HCT116 (cell line): Measurements from ENCODE around the gene JCAD. TPM values are rescaled to one million over a fixed set of nuclear protein-coding genes. Genes with fewer than 3 reads are reported as not detected.

ENCODE experiments used
- ATAC-seq: fragments of 200-7000 bp; cut with Tn5 transposase; 2 replicates; pipeline ENCODE4 v1.9.1; 2020; ENCODE audit warnings: mild to moderate bottlenecking, moderate library complexity
- BruUV-seq: library from RNA; stranded (reverse); fragments of 400-500 nt; replicated peaks from 2 replicates; lab custom pipeline; 2021; lab: Mats Ljungman, UMichigan
- CTCF ChIA-PET: fragments of 300-600 bp; sonication (Branson Sonifier 250); formaldehyde crosslinking; loops from one replicate; lab custom pipeline; 2021; ENCODE audit warnings: antibody characterized with exemption; lab: Charles Lee
- POLR2A ChIA-PET: fragments of 300-600, 350-600 bp; sonication (Branson Sonifier 250); formaldehyde crosslinking; loops from one replicate; lab custom pipeline; 2021; ENCODE audit warnings: antibody characterized with exemption; lab: Charles Lee
- RAD21 ChIA-PET, 2 experiments: fragments of 300-600 bp; sonication (Branson Sonifier 250); formaldehyde crosslinking; loops; one replicate each; lab custom pipeline; 2023; ENCODE audit warnings: low total read pairs in 2 of 2; ENCODE audit not compliant: uncharacterized antibody in 2 of 2, unreplicated experiment in 2 of 2, low non-redundant PET in 1 of 2; lab: Charles Lee
- DNase-seq: peaks from one replicate; pipeline ENCODE4 v3.0.0-alpha.2; 2010; ENCODE audit warnings: low read depth, low spot score
- H2AFZ ChIP-seq: fragments of 200-600 bp; shearing (Covaris generic), sonication (generic); 2 replicates; pipeline ENCODE4 v1.6.1; 2017; ENCODE audit warnings: low read depth, mixed run types, mixed read lengths, antibody characterized with exemption, low read length; ENCODE audit not compliant: poor library complexity, severe bottlenecking
- H3K27ac ChIP-seq: 2 replicates; pipeline ENCODE4 v1.5.1; 2012; ENCODE audit warnings: low read depth, low read length
- H3K27me3 ChIP-seq: fragments of 200-600 bp; sonication (generic); 2 replicates; pipeline ENCODE4 v1.6.1; 2016; ENCODE audit warnings: mixed run types, low read length, mixed read lengths; ENCODE audit not compliant: insufficient read depth
- H3K36me3 ChIP-seq, 2 experiments: fragments of 200-500 bp in 1 of 2; fragments of 200-600 bp in 1 of 2; sonication (Bioruptor generic) in 1 of 2; sonication (generic) in 1 of 2; 2 replicates each; pipeline versions ENCODE4 v1.5.1 to v1.6.1; 2014 to 2016; ENCODE audit warnings: low read length in 2 of 2, inconsistent platforms in 1 of 2, mixed read lengths in 1 of 2, mixed run types in 1 of 2; ENCODE audit not compliant: insufficient read depth in 2 of 2, control insufficient read depth in 1 of 2
- H3K4me1 ChIP-seq, 2 experiments: fragments of 200-600 bp in 1 of 2; sonication (generic) in 1 of 2; 2 replicates each; pipeline versions ENCODE4 v1.5.1 to v1.6.1; 2012 to 2017; ENCODE audit warnings: low read length in 2 of 2, inconsistent platforms in 1 of 2, mild to moderate bottlenecking in 1 of 2, mixed read lengths in 1 of 2, mixed run types in 1 of 2, moderate library complexity in 1 of 2; ENCODE audit not compliant: insufficient read depth in 2 of 2, control insufficient read depth in 1 of 2
- H3K4me2 ChIP-seq: fragments of 200-600 bp; sonication (generic); 2 replicates; pipeline ENCODE4 v1.6.1; 2017; ENCODE audit warnings: mixed run types, low read length, mixed read lengths
- H3K4me3 ChIP-seq, 2 experiments: fragments of 200-600 bp in 1 of 2; sonication (generic) in 1 of 2; replicated peaks in 1 of 2; 2 replicates each; pipeline ENCODE4 v1.5.1; 2011 to 2016; ENCODE audit warnings: low read length in 2 of 2, control low read depth in 1 of 2, low read depth in 1 of 2, mild to moderate bottlenecking in 1 of 2, mixed read lengths in 1 of 2, mixed run types in 1 of 2
- H3K79me2 ChIP-seq: fragments of 200-600 bp; sonication (generic); 2 replicates; pipeline ENCODE4 v1.6.1; 2017; ENCODE audit warnings: mild to moderate bottlenecking, mixed run types, low read length, moderate library complexity, mixed read lengths; ENCODE audit not compliant: insufficient read depth
- H3K9ac ChIP-seq: fragments of 200-600 bp; sonication (generic); 2 replicates; pipeline ENCODE4 v1.6.1; 2016; ENCODE audit warnings: low read length, mixed read lengths
- H3K9me2 ChIP-seq: fragments of 200-600 bp; sonication (generic), shearing (Covaris generic); 2 replicates; pipeline ENCODE4 v1.6.1; 2017; ENCODE audit warnings: mixed run types, mild to moderate bottlenecking, moderate library complexity; ENCODE audit not compliant: insufficient read depth
- H3K9me3 ChIP-seq, 2 experiments: fragments of 200-500 bp in 1 of 2; fragments of 200-600 bp in 1 of 2; sonication (Bioruptor generic) in 1 of 2; sonication (generic) in 1 of 2; 2 replicates each; pipeline ENCODE4 v1.6.1; 2014 to 2017; ENCODE audit warnings: low read length in 2 of 2, mixed read lengths in 2 of 2, inconsistent platforms in 1 of 2, low read depth in 1 of 2, mild to moderate bottlenecking in 1 of 2, mixed run types in 1 of 2, moderate library complexity in 1 of 2; ENCODE audit not compliant: control insufficient read depth in 1 of 2, insufficient read depth in 1 of 2
- H4K20me1 ChIP-seq: fragments of 200-600 bp; sonication (generic), shearing (Covaris generic); 2 replicates; pipeline ENCODE4 v1.6.1; 2017; ENCODE audit warnings: mixed run types, mild to moderate bottlenecking, moderate library complexity; ENCODE audit not compliant: insufficient read depth
- ATF3 ChIP-seq: IDR thresholded peaks from 2 replicates; pipeline ENCODE4 v1.6.1; 2012
- CBX3 ChIP-seq: IDR thresholded peaks from 2 replicates; pipeline ENCODE4 v1.6.1; 2012; ENCODE audit warnings: low read depth
- CEBPB ChIP-seq: IDR thresholded peaks from 2 replicates; pipeline ENCODE4 v1.6.1; 2012; ENCODE audit warnings: low read depth
- EZH2 ChIP-seq: fragments of 200-600 bp; sonication (generic); IDR thresholded peaks from 2 replicates; pipeline ENCODE4 v1.6.1; 2017; ENCODE audit warnings: antibody characterized with exemption, mixed run types
- EZH2phosphoT487 ChIP-seq: fragments of 200-600 bp; IDR thresholded peaks from 2 replicates; pipeline ENCODE4 v1.6.1; 2018; ENCODE audit warnings: antibody characterized with exemption, borderline replicate concordance
- FOSL1 ChIP-seq: IDR thresholded peaks from 2 replicates; pipeline ENCODE4 v1.6.1; 2012; ENCODE audit warnings: low read depth
- JUND ChIP-seq: IDR thresholded peaks from 2 replicates; pipeline ENCODE4 v1.6.1; 2012
- POLR2AphosphoS5 ChIP-seq: IDR thresholded peaks from 2 replicates; pipeline ENCODE4 v1.6.1; 2011; ENCODE audit warnings: mild to moderate bottlenecking, low read depth, low read length, moderate library complexity
- ZFX ChIP-seq: fragments of 450-650 bp; IDR thresholded peaks from 2 replicates; pipeline ENCODE4 v1.6.1; 2017
- ZNF274 ChIP-seq: fragments of 200-500 bp; sonication (Bioruptor generic); IDR thresholded peaks from 2 replicates; pipeline ENCODE4 v1.6.1; 2014; ENCODE audit warnings: mild to moderate bottlenecking, low read depth, low read length, inconsistent platforms
- intact Hi-C: fragments of 100-400 bp; cut with micrococcal nuclease; formaldehyde crosslinking; loops from 2 replicates; pipeline ENCODE4 v1.10.0; 2022
- total RNA-seq: library from RNA; stranded (reverse); gene quantifications from one replicate; pipeline ENCODE4 v1.2.1, GENCODE V29; 2021; ENCODE audit not compliant: unreplicated experiment
- TF ChIP-seq, protein P1 (sequence below): IDR thresholded peaks from 2 replicates; pipeline ENCODE4 v1.6.1; 2012

JCAD gene
- total RNA-seq, 1 experiment from 2014 or later, result 17.5 TPM

DNA sequence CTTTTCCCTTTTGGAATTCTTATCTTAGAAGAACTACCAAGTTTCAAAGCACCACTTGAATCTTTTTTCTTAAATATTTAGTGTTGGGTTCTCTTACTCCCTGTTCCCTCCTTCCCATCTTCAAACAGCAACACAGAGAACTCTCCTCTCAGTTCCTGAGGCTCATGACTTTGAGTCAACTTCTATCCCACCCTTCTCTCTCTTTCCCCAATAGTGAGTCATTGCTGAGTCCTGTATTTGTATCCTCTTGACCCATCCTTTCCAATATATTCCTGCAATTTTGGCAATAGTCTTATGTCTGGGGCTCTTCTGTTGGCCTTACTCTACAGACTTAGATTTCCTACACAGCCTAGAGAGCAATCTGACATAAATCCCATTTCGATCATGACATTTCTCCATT, 20.8 kb upstream of the JCAD start:
- no peak for DNase-seq
- intact Hi-C loops, result no loop called here
- CTCF ChIA-PET, result no interaction called here
- Histone ChIP-seq H3K27ac (no peak overlapping the region), H3K4me3 (no peak overlapping the region), H3K79me2 (no peaks in the 10 kb centered on the region), H3K4me2 (no peak overlapping the region), H4K20me1 (no peaks in the 10 kb centered on the region), H2AFZ (no peak overlapping the region)
- BruUV-seq, result no TSS peak
- no peak for TF ChIP-seq EZH2
- no peak for TF ChIP-seq EZH2phosphoT487
- TF ChIP-seq CEBPB, result no peak
- no peak for TF ChIP-seq ATF3
- no peak for TF ChIP-seq ZFX
- TF ChIP-seq POLR2AphosphoS5, result no peak
- TF ChIP-seq, protein P1, sequence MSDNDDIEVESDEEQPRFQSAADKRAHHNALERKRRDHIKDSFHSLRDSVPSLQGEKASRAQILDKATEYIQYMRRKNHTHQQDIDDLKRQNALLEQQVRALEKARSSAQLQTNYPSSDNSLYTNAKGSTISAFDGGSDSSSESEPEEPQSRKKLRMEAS, result no peak
- TF ChIP-seq, all 23 proteins: peak for 0
- Histone ChIP-seq H3K27me3 (no peaks in the 10 kb centered on the region), H3K9me2 (peaks cover 3% of the 10 kb centered on the region; the same call in 1 of the 2 replicates), H3K9me3 (no peaks in the 10 kb centered on the region), H3K36me3 (no peaks in the 10 kb centered on the region), H3K4me1 (no peaks in the 10 kb centered on the region), H3K9ac (no peak overlapping the region)
- ChIA-PET POLR2A (no interaction called here), RAD21 (no interaction called here)
- no peak for ATAC-seq

DNA sequence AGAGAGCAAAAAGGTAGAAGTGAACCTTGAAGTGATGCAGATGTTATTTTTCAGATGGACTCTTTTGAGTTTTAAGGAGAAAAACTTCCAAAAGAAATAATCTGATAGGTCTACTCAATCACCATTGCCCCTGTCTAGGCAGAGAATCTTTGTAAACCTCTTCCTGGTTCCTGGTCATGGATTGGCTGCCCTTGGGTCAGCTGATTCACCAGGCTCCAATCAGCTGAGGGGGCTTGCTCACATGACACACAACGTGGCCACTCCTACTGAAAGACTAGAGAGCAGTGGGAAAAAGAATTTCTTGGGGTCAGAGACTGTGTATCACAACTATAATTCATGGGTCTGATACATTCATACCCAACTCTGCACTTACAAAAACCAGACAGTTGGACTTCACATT, 20.0 kb upstream of the JCAD start:
- intact Hi-C loops, result no loop called here
- no peak for ATAC-seq
- CTCF ChIA-PET, result no interaction called here

More for the DNA sequence above, 20.0 kb upstream of the JCAD start:
- Histone ChIP-seq H4K20me1 (no peaks in the 10 kb centered on the region), H3K9ac (no peak overlapping the region), H3K27me3 (no peaks in the 10 kb centered on the region), H3K4me3 (no peak overlapping the region), H3K9me3 (no peaks in the 10 kb centered on the region), H3K79me2 (no peaks in the 10 kb centered on the region), H3K9me2 (peaks cover 3% of the 10 kb centered on the region; the same call in 1 of the 2 replicates), H3K4me2 (no peak overlapping the region), H2AFZ (no peak overlapping the region), H3K27ac (no peak overlapping the region), H3K4me1 (no peaks in the 10 kb centered on the region), H3K36me3 (no peaks in the 10 kb centered on the region)
- ChIA-PET RAD21 (no interaction called here), POLR2A (no interaction called here)
- DNase-seq, result no peak
- BruUV-seq, result no TSS peak
- TF ChIP-seq FOSL1, result no peak
- TF ChIP-seq JUND, result no peak
- TF ChIP-seq EZH2, result no peak
- no peak for TF ChIP-seq ZNF274
- TF ChIP-seq CBX3, result no peak
